DMS 273 treated with DMSO at 0.1 percent for 48 hours (cell line): ENCODE data around the gene PDE4C.
A peak's percentile ranks its signal among the peaks of the same experiment; 100 is the strongest.
"Not testable (repeated sequence)": the region's sequence is repeated elsewhere in the genome, so short reads cannot be mapped to it uniquely, and the experiment has no call there.

Source experiments
- DNase-seq: peaks from one replicate; lab custom pipeline; 2025; lab: John Stamatoyannopoulos, UW

Gene PDE4C

GRCh38 chr19:18223860-18224524 is 2.2 kb downstream of the PDE4C start:
- no peak for DNase-seq

- DNase-seq, result no peak
Measured at GRCh38 chr19:18221815-18222725, 4.2 kb downstream of the PDE4C start.

- DNase-seq, result no peak
Measured at GRCh38 chr19:18220632-18221275, 5.5 kb downstream of the PDE4C start.

- no peak for DNase-seq
Measured at GRCh38 chr19:18219911-18220631, 6.2 kb downstream of the PDE4C start.

- no peak for DNase-seq
Measured at GRCh38 chr19:18218600-18218999, 7.6 kb downstream of the PDE4C start.

- DNase-seq, result no peak
Measured at GRCh38 chr19:18218159-18218558, 8.1 kb downstream of the PDE4C start.

GRCh38 chr19:18216789-18217188 is 9.4 kb downstream of the PDE4C start:
- no peak for DNase-seq

GRCh38 chr19:18214779-18215433 is 11.3 kb downstream of the PDE4C start:
- DNase-seq, result no peak

GRCh38 chr19:18211683-18212082 is 14.6 kb downstream of the PDE4C start:
- no peak for DNase-seq

- DNase-seq, result not testable (repeated sequence)
Measured at GRCh38 chr19:18209912-18210311, 16.3 kb downstream of the PDE4C start.

- no peak for DNase-seq
Measured at GRCh38 chr19:18208098-18208951, 17.9 kb downstream of the PDE4C start.

- no peak for DNase-seq
Measured at GRCh38 chr19:18206018-18206417, 20.2 kb downstream of the PDE4C start.

- peak; percentile 56 for DNase-seq
Measured at GRCh38 chr19:18205200-18205892, 20.9 kb downstream of the PDE4C start.

- no peak for DNase-seq
Measured at GRCh38 chr19:18204394-18205199, 21.6 kb downstream of the PDE4C start.

- DNase-seq, result peak; percentile 99
Measured at GRCh38 chr19:18203863-18204393, 22.3 kb downstream of the PDE4C start, which contains the start of gene RAB3A. Gene RAB3A, minus strand, starts transcription at chr19:18204042. Its CDS starts 1,302 bp downstream, at chr19:18202740.

GRCh38 chr19:18203408-18203862 is 22.8 kb downstream of the PDE4C start:
- DNase-seq, result no peak

- no peak for DNase-seq
Measured at GRCh38 chr19:18202778-18203407, 23.3 kb downstream of the PDE4C start.

GRCh38 chr19:18202397-18202777 is 23.9 kb downstream of the PDE4C start:
- no peak for DNase-seq
